Spleen (tissue), 11 donors: ENCODE data around the gene TACC2. TPM values are rescaled to one million over a fixed set of nuclear protein-coding genes. Genes with fewer than 3 reads are reported as not detected.

Experiments
- DNase-seq: peaks from one replicate; pipeline ENCODE4 v3.0.0-alpha.2; 2020
- H3K27ac ChIP-seq, 8 donors: fragments of 200-600 bp; sonication (generic) in 7 of 8; 1 replicate in 4 of 8; 2 replicates in 4 of 8; pipeline versions ENCODE4 v1.5.0 to v1.8.0; 2016 to 2021; ENCODE audit warnings: inconsistent platforms in 4 of 8, mild to moderate bottlenecking in 4 of 8, moderate library complexity in 1 of 8
- H3K27me3 ChIP-seq, 7 donors: fragments of 200-600 bp; sonication (generic) in 6 of 7; replicated peaks in 1 of 7; 1 replicate in 4 of 7; 2 replicates in 3 of 7; pipeline versions ENCODE4 v1.5.0 to v1.8.0; 2016 to 2021; ENCODE audit warnings: inconsistent platforms in 3 of 7, mild to moderate bottlenecking in 1 of 7
- H3K36me3 ChIP-seq, 6 donors: fragments of 200-600 bp; sonication (generic) in 5 of 6; 1 replicate in 4 of 6; 2 replicates in 2 of 6; pipeline versions ENCODE4 v1.5.0 to v1.8.0; 2016 to 2021; ENCODE audit warnings: inconsistent platforms in 2 of 6
- H3K4me1 ChIP-seq, 6 donors: fragments of 200-600 bp; sonication (generic) in 5 of 6; 1 replicate in 3 of 6; 2 replicates in 3 of 6; pipeline versions ENCODE4 v1.5.0 to v1.8.0; 2016 to 2021; ENCODE audit warnings: inconsistent platforms in 3 of 6
- H3K4me3 ChIP-seq, 8 donors: fragments of 200-600 bp; sonication (generic) in 7 of 8; 1 replicate in 4 of 8; 2 replicates in 4 of 8; pipeline versions ENCODE4 v1.5.0 to v1.8.0; 2016 to 2021; ENCODE audit warnings: inconsistent platforms in 4 of 8, mild to moderate bottlenecking in 4 of 8, moderate library complexity in 2 of 8
- H3K9me3 ChIP-seq, 8 donors: fragments of 200-600 bp; sonication (generic) in 7 of 8; 1 replicate in 4 of 8; 2 replicates in 4 of 8; pipeline versions ENCODE4 v1.5.0 to v1.8.0; 2016 to 2021; ENCODE audit warnings: inconsistent platforms in 4 of 8
- CTCF ChIP-seq, 11 experiments: fragments of 200-600 bp in 7 of 11; fragments of 450-650 bp in 4 of 11; sonication (generic) in 4 of 11; IDR thresholded peaks in 8 of 11; conservative IDR thresholded peaks in 3 of 11; 1 replicate in 7 of 11; 2 replicates in 4 of 11; pipeline versions ENCODE4 v1.4.0 to v1.8.0; 2016 to 2021; ENCODE audit warnings: antibody characterized with exemption in 11 of 11, inconsistent platforms in 4 of 11, mild to moderate bottlenecking in 1 of 11
- POLR2A ChIP-seq, 3 donors: fragments of 450-650 bp; IDR thresholded peaks; one replicate each; pipeline ENCODE4 v1.5.1; 2017; ENCODE audit warnings: antibody characterized with exemption in 3 of 3, mild to moderate bottlenecking in 1 of 3
- POLR2AphosphoS5 ChIP-seq, 3 donors: sonication (generic); formaldehyde crosslinking; IDR thresholded peaks; one replicate each; pipeline ENCODE4 v1.5.1; 2017; ENCODE audit warnings: antibody characterized with exemption in 3 of 3
- WGBS, 5 donors: extraction: QIAGEN DNeasy Blood & Tissue Kit in 3 of 5; methylation state at CpG; one replicate each; pipeline versions ENCODE4 v1.1.5 to v1.1.7; 2013 to 2018; 5-methylcytosine and 5-hydroxymethylcytosine counted together
- intact Hi-C: fragments of 100-400 bp; cut with DNase I; formaldehyde crosslinking; loops from one replicate; pipeline ENCODE4 v1.15.0; 2023; ENCODE audit warnings: low total_unique reads
- polyA plus RNA-seq, 3 donors: library from polyadenylated mRNA; stranded (reverse); fragments of 200-250 nt; gene quantifications; one replicate each; pipeline ENCODE4 v1.2.1, GENCODE V29; 2013
- total RNA-seq, 7 donors: library from RNA; depleted of rRNA in 3 of 7; stranded (reverse); fragments of >200 nt in 3 of 7; fragmentation: NEBNext Ultra II Directional in 4 of 7; extraction: Animal tissue kit (Norgen Biotek cat#: 25700) in 4 of 7; gene quantifications; one replicate each; pipeline versions ENCODE4 v1.1.0 to v1.2.1, GENCODE V29; 2016 to 2021
- donor health status: healthy with polysubstance abuse.
- donor health status: DM: no; HTN: no; CAD: no; lungs with moderate emphysema.
- donor health status: DM: no; HTN: no; CAD: no.
- donor health status: Bipolar disorder and iron deficiency.
- donor health status: healthy.
- donor health status: DM: no; HTN: no; CAD: no.
- donor health status: DM: yes; HTN: yes; CAD: no.

TACC2 gene
- total and polyA plus RNA-seq, 10 donors = 2.4 to 13.9 (median 4.5) TPM

DNA sequence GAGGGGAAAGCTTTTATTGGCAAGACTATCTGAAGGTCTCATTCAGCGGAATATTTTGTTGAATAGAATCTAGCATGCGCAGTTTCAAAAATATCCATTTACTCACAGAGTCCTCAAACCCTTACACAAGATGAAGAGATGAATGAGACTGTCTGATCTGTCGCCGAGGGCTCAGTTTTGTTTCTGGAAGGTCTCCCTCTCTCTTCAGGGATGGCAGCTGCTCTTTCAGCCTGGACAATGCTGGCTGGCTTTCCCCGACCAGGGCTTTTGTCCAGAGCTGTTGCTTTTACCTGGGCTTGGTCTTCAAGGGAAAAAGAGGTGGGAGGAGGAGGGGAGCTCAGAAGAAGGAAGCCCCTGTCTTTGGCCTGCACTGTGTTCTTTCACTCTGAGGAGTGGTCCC is 200.2 kb downstream of the TACC2 start:
- Histone ChIP-seq H3K27ac (no peak overlapping the region), H3K36me3 (no peaks in the 10 kb centered on the region), H3K4me3 (no peak overlapping the region), H3K27me3 (no peaks in the 10 kb centered on the region), H3K4me1 (no peaks in the 10 kb centered on the region), H3K9me3 (no peaks in the 10 kb centered on the region)
- no peak for TF ChIP-seq POLR2AphosphoS5 (IDR thresholded peaks at IDR 0.05)
- TF ChIP-seq POLR2A (IDR thresholded peaks at IDR 0.05) = no peak
- TF ChIP-seq CTCF (IDR thresholded peaks at IDR 0.05 in 8 of 11, conservative IDR thresholded peaks at IDR 0.05 in 3 of 11) = no peak
- whole genome bisulfite sequencing, 5 donors = 84 to 91% (median 90%) methylated on average over 5 of the region's 5 CpGs
- DNase-seq = no peak
- intact Hi-C loops = no loop called here

DNA sequence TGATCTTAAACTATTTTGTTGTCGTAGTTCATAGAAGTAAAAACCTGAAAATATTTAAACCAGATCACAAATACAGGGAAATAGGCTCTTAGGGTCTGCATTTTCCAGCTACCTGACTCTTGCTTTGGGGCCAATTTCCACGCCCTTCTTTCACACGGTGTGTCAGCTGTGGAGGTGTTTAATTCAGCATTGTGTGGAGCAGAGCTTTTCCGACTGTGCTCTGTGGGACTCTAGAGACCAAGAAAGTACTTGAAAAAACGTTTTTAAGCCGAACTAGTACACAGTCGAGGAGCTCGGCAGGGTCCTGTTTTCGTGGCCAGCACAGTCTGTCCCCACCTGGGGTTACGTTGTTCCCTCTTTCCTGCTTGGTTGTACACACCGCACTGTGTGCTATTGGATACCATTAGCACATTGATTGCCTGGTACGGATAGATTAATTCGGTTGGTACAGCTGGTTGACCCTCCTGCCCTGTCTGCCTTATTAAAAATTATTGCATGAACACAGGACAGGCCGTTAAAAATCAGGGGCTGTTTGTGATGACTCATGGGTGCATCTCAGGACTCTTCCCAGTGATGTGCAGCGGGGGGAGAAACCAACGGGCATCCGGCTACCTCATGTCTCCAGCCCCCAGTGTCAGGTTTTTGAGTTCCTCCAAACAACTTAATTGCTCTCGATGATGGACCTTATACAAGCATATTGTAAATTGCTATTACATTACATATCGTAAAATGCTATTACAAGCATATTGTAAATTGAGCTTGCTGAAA is 201.4 kb downstream of the TACC2 start:
- intact Hi-C loops = no loop called here
- 82 to 86% (median 83%) methylated on average over 19 of the region's 19 CpGs for WGBS, 5 donors
- H3K4me3 ChIP-seq = no peak overlapping the region
- no peaks in the 10 kb centered on the region for H3K4me1 ChIP-seq
- no peaks in the 10 kb centered on the region for H3K36me3 ChIP-seq
- no peak overlapping the region for H3K27ac ChIP-seq
- no peak for TF ChIP-seq CTCF (IDR thresholded peaks at IDR 0.05 in 8 of 11, conservative IDR thresholded peaks at IDR 0.05 in 3 of 11)
- TF ChIP-seq POLR2A (IDR thresholded peaks at IDR 0.05) = no peak
- no peak for TF ChIP-seq POLR2AphosphoS5 (IDR thresholded peaks at IDR 0.05)
- H3K27me3 ChIP-seq = no peaks in the 10 kb centered on the region
- no peak for DNase-seq
- H3K9me3 ChIP-seq = no peaks in the 10 kb centered on the region

GRCh38 chr10:122191936-122192541 is 203.1 kb downstream of the TACC2 start:
- no peak for DNase-seq
- intact Hi-C loops = no loop called here
- Histone ChIP-seq H3K27ac (no peak overlapping the region), H3K9me3 (no peaks in the 10 kb centered on the region), H3K27me3 (no peaks in the 10 kb centered on the region), H3K36me3 (no peaks in the 10 kb centered on the region), H3K4me3 (no peak overlapping the region), H3K4me1 (no peaks in the 10 kb centered on the region)
- TF ChIP-seq POLR2AphosphoS5 (IDR thresholded peaks at IDR 0.05) = no peak
- no peak for TF ChIP-seq CTCF (IDR thresholded peaks at IDR 0.05 in 8 of 11, conservative IDR thresholded peaks at IDR 0.05 in 3 of 11)
- TF ChIP-seq POLR2A (IDR thresholded peaks at IDR 0.05) = no peak
- 82 to 86% (median 83%) methylated on average over 14 to 18 of the region's 18 CpGs for WGBS, 5 donors

- DNase-seq = no peak
These were observed 205.3 kb downstream of the TACC2 start for GRCh38 chr10:122194251-122194650.

More at GRCh38 chr10:122194251-122194650, 205.3 kb downstream of the TACC2 start:
- no peak overlapping the region for H3K4me3 ChIP-seq
- H3K27ac ChIP-seq = no peak overlapping the region
- no peak for TF ChIP-seq POLR2A (IDR thresholded peaks at IDR 0.05)
- TF ChIP-seq CTCF (IDR thresholded peaks at IDR 0.05 in 8 of 11, conservative IDR thresholded peaks at IDR 0.05 in 3 of 11) = no peak
- no peak for TF ChIP-seq POLR2AphosphoS5 (IDR thresholded peaks at IDR 0.05)
- WGBS, 5 donors = 92 to 97% (median 93%) methylated on average over 9 of the region's 9 CpGs
- H3K4me1 ChIP-seq = no peaks in the 10 kb centered on the region
- intact Hi-C loops = no loop called here
- no peaks in the 10 kb centered on the region for H3K27me3 ChIP-seq
- H3K36me3 ChIP-seq = no peaks in the 10 kb centered on the region
- H3K9me3 ChIP-seq = no peaks in the 10 kb centered on the region
